Fibroblast of villous mesenchyme (primary cell): ENCODE measurements around the gene FADS3. TPM values are rescaled to one million over a fixed set of nuclear protein-coding genes. Genes with fewer than 3 reads are reported as not detected.

Experiments
- small RNA-seq: library from RNA; depleted of rRNA; stranded (forward); fragments of <200 nt; gene quantifications from one replicate; pipeline ENCODE3, GENCODE V24; 2012
- total RNA-seq: library from RNA; depleted of rRNA; stranded (reverse); fragments of >200 nt; gene quantifications from 2 replicates; pipeline ENCODE4 v1.2.3, GENCODE V29; 2012

FADS3 gene
- total RNA-seq, 1 donor, result 126 TPM

Small RNA genes within 50 kb of the gene (small RNA-seq; reads per million reads assigned to genes)
- gene MIR6746 (not detected), gene RNU6-1243P (not detected)

Other genes starting within 250 kb of the FADS3 start
- 2.2 and 2.6 TPM in 2 replicates for gene DAGLA, start 211.2 kb downstream of the FADS3 start, total RNA-seq
- gene MYRF, start 138.9 kb downstream of the FADS3 start, total RNA-seq, result 2.6 and 9.7 TPM in 2 replicates
- 40.6 and 76.4 TPM in 2 replicates for gene TMEM258, start 98.9 kb downstream of the FADS3 start, total RNA-seq
- gene FEN1, start 98.6 kb downstream of the FADS3 start, total RNA-seq, result 23.8 and 27.6 TPM in 2 replicates
- gene FADS1, start 74.5 kb downstream of the FADS3 start, total RNA-seq, result 190 and 244 TPM in 2 replicates
- 713 and 741 TPM in 2 replicates for gene FADS2, start 63.2 kb downstream of the FADS3 start, total RNA-seq
- gene RAB3IL1, start 26.0 kb upstream of the FADS3 start, total RNA-seq, result 6.9 and 10.6 TPM in 2 replicates
- 3.0 and 3.2 TPM in 2 replicates for gene BEST1, start 58.8 kb upstream of the FADS3 start, total RNA-seq
- gene FTH1, start 76.1 kb upstream of the FADS3 start, total RNA-seq, result 453 and 708 TPM in 2 replicates
- 26.7 and 39.3 TPM in 2 replicates for gene INCENP, start 232.5 kb upstream of the FADS3 start, total RNA-seq